Chondrocyte (in vitro differentiated cells): ENCODE data around the gene NUP210. TPM values are rescaled to one million over a fixed set of nuclear protein-coding genes. Genes with fewer than 3 reads are reported as not detected.

Experiments used
- DNase-seq: peaks from one replicate; pipeline ENCODE4 v3.0.0; 2021; ENCODE audit warnings: mixed read lengths, low spot score
- H3K27ac Mint-ChIP-seq: one replicate; pipeline ENCODE4 v1.8.0; 2021; ENCODE audit warnings: mild to moderate bottlenecking, moderate library complexity, mixed read lengths; ENCODE audit not compliant: unreplicated experiment
- H3K27me3 Mint-ChIP-seq: 2 replicates; pipeline ENCODE4 v1.8.0; 2021; ENCODE audit warnings: low read depth, mixed read lengths
- H3K36me3 Mint-ChIP-seq: 2 replicates; pipeline ENCODE4 v1.8.0; 2021; ENCODE audit warnings: low read depth, mixed read lengths
- H3K4me1 Mint-ChIP-seq: 2 replicates; pipeline ENCODE4 v1.8.0; 2021; ENCODE audit warnings: low read depth, mild to moderate bottlenecking, mixed read lengths
- H3K4me3 Mint-ChIP-seq: one replicate; pipeline ENCODE4 v1.8.0; 2021; ENCODE audit warnings: mild to moderate bottlenecking, moderate library complexity, mixed read lengths; ENCODE audit not compliant: unreplicated experiment
- H3K9me3 Mint-ChIP-seq: 2 replicates; pipeline ENCODE4 v1.8.0; 2021; ENCODE audit warnings: low read depth, mixed read lengths
- CTCF ChIP-seq: fragments of 200-600 bp; sonication (generic); IDR thresholded peaks from 2 replicates; pipeline ENCODE4 v1.5.0; 2021; ENCODE audit warnings: antibody characterized with exemption, mild to moderate bottlenecking, moderate library complexity
- total RNA-seq: library from RNA; stranded (reverse); gene quantifications from 3 replicates; pipeline ENCODE4 v1.2.1, GENCODE V29; 2021

Gene NUP210
- total RNA-seq, 1 donor from 2014 or later = 0.72 TPM

DNA sequence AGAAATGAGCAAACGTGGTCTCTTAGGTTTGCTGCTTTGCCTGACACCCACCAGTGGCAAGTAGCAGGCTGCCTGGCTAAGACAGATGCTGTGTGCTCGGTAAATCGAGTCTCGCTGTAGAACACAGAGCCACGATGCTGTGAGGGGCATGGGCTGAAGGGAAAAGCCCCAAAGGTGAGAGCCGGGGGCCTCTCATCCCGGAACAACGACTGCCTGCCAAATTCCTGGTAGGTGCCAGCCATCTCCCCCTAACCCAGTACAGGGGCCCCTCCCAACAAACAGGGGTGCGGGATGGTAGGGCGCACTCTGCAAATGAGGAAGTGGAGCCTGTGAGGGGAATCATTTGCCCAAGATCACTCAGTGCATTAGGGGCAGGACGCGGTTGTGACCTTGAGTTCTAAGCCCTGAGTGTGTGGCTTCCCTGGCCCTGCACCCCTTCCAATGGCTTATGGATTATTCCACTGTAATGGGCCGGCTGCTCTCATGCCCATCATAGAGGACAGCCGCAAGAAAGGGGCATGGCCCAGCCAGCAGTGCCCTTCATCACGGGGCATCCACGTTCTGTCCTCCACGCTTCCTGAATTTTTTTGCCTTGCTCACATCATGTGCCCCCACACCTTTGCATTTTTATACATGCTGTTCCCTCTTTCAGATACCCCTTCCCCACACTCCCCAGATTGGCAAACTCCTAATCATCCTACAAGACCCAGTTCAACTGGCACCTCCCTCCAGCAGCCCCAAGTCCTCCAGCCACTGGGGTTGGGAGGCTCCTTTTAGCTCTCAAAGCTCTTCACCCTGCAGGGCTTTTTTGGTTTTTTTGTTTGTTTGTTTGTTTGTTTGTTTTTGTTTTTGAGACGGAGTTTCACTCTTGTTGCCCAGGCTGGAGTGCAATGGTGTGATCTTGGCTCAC is 125.4 kb downstream of the NUP210 start:
- H3K27me3 Mint-ChIP-seq = peaks cover 33% of the 10 kb centered on the region
- no peak overlapping the region for H3K4me3 Mint-ChIP-seq
- TF ChIP-seq CTCF = no peak
- no peaks in the 10 kb centered on the region for H3K9me3 Mint-ChIP-seq
- peak; percentile 69 for DNase-seq
- no peaks in the 10 kb centered on the region for H3K36me3 Mint-ChIP-seq
- no peaks in the 10 kb centered on the region for H3K4me1 Mint-ChIP-seq
- H3K27ac Mint-ChIP-seq = no peak overlapping the region

GRCh38 chr3:13292375-13292774 is 127.7 kb downstream of the NUP210 start:
- Mint-ChIP-seq H3K27ac (no peak overlapping the region), H3K4me3 (no peak overlapping the region), H3K36me3 (no peaks in the 10 kb centered on the region), H3K9me3 (no peaks in the 10 kb centered on the region), H3K4me1 (no peaks in the 10 kb centered on the region), H3K27me3 (peaks cover 38% of the 10 kb centered on the region)
- no peak for TF ChIP-seq CTCF
- DNase-seq = peak; percentile 12

DNA sequence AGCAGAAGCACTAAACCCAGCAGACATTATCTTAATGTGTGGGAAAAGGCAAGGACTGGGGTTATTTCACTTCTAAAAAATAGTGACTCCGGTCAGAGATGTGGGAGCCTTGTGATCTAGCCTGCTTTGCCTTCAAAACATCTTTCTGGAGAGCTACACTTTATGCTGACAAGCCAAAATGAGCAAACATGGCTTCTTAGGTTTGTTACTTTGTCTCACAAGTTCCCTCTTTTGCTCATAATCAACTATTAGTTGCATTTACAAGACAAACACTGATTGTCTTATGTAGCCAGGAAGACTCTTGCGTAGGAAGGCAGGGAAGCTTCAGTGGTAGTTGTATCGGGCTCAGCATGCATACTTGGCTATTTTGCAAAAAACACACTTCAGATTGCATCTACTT is 129.2 kb downstream of the NUP210 start:
- no peak for DNase-seq
- H3K4me1 Mint-ChIP-seq = no peaks in the 10 kb centered on the region
- H3K27ac Mint-ChIP-seq = no peak overlapping the region
- H3K9me3 Mint-ChIP-seq = peaks cover 11% of the 10 kb centered on the region
- no peak overlapping the region for H3K4me3 Mint-ChIP-seq
- TF ChIP-seq CTCF = no peak
- peaks cover 2% of the 10 kb centered on the region for H3K36me3 Mint-ChIP-seq
- peaks cover 35% of the 10 kb centered on the region for H3K27me3 Mint-ChIP-seq

DNA sequence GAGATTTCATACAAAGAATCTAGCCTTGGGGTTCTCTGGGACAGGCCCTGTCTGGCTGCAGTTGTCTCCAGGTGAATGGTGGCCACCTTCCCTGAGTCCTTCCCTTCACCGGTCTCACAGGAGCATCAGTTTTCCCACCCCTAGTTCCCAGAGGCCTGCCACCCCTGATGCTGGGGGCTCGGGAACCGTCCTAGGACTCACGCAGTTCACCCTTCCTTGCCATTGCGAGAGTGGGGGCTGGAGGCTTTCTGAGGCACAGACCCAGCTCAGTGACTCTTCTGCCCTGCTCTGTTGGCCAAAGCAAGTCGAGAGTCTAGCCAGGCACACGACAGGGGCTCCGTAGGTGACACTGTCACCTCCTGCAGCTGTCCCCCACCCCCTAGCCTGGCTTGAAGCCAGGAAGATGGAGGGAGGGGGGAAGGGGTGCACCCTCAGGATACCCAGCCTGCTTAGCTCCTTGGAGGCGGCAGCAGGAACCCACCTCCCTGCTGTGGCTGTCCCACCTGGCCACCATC is 130.3 kb downstream of the NUP210 start:
- Mint-ChIP-seq H3K27me3 (peaks cover 25% of the 10 kb centered on the region), H3K4me1 (no peaks in the 10 kb centered on the region), H3K36me3 (peaks cover 2% of the 10 kb centered on the region), H3K9me3 (peaks cover 11% of the 10 kb centered on the region), H3K4me3 (no peak overlapping the region), H3K27ac (no peak overlapping the region)
- TF ChIP-seq CTCF = no peak
- peak; percentile 58 for DNase-seq

- H3K9me3 Mint-ChIP-seq = peaks cover 17% of the 10 kb centered on the region
- no peak overlapping the region for H3K4me3 Mint-ChIP-seq
- TF ChIP-seq CTCF = no peak
- peaks cover 6% of the 10 kb centered on the region for H3K36me3 Mint-ChIP-seq
- no peak overlapping the region for H3K27ac Mint-ChIP-seq
- H3K27me3 Mint-ChIP-seq = peaks cover 25% of the 10 kb centered on the region
- no peaks in the 10 kb centered on the region for H3K4me1 Mint-ChIP-seq
- no peak for DNase-seq
Measured at GRCh38 chr3:13288732-13289718, 131.1 kb downstream of the NUP210 start.
